Mucosa of descending colon (tissue), 3 donors: ENCODE data around the gene ZNF644. TPM values are rescaled to one million over a fixed set of nuclear protein-coding genes. Genes with fewer than 3 reads are reported as not detected.

Experiments used
- ATAC-seq: fragments of 200-7000 bp; cut with Tn5 transposase; one replicate; pipeline ENCODE4 v1.9.1; 2020; ENCODE audit warnings: mild to moderate bottlenecking, moderate library complexity
- DNase-seq, 3 donors: peaks; one replicate each; pipeline ENCODE4 v3.0.0-alpha.2; 2020
- H3K36me3 ChIP-seq: fragments of 200-600 bp; one replicate; pipeline ENCODE4 v1.8.0; 2021; ENCODE audit warnings: low read depth, mild to moderate bottlenecking
- H3K4me1 ChIP-seq: fragments of 200-600 bp; one replicate; pipeline ENCODE4 v1.8.0; 2021; ENCODE audit warnings: low read depth, mild to moderate bottlenecking
- H3K4me3 ChIP-seq: fragments of 200-600 bp; one replicate; pipeline ENCODE4 v1.8.0; 2021; ENCODE audit warnings: mild to moderate bottlenecking
- H3K9me3 ChIP-seq: fragments of 200-600 bp; one replicate; pipeline ENCODE4 v1.8.0; 2021; ENCODE audit warnings: mild to moderate bottlenecking
- CTCF ChIP-seq: fragments of 200-600 bp; IDR thresholded peaks from one replicate; pipeline ENCODE4 v1.8.0; 2022; ENCODE audit warnings: antibody characterized with exemption, mild to moderate bottlenecking
- intact Hi-C, 2 donors: fragments of 100-400 bp; cut with DNase I in 1 of 2; cut with micrococcal nuclease in 1 of 2; formaldehyde crosslinking; loops; one replicate each; pipeline versions ENCODE4 v1.11.0 to v1.11.1; 2022; cut with DNase I, micrococcal nuclease
- total RNA-seq, 3 donors: library from RNA; stranded (reverse); fragmentation: NEBNext Ultra II Directional in 2 of 3; extraction: Animal tissue kit (Norgen Biotek cat#: 25700) in 2 of 3; gene quantifications; one replicate each; pipeline versions ENCODE4 v1.2.1 to v1.2.4, GENCODE V29; 2021 to 2023
- donor health status: DM: no; HTN: no; CAD: no; lungs with moderate emphysema.
- donor health status: DM: no; HTN: no; CAD: no.
- donor health status: DM: no; HTN: yes; CAD: no.

The ZNF644 gene
- total RNA-seq, 3 donors from 2014 or later: 53.7 to 74.2 (median 61.3) TPM

GRCh38 chr1:91018006-91018405 lies 3.8 kb downstream of the ZNF644 start:
- ATAC-seq: no peak
- intact Hi-C loops: no loop called here
- H3K36me3 ChIP-seq: no peaks in the 10 kb centered on the region
- H3K4me3 ChIP-seq: no peak overlapping the region
- peak; percentile 15 for TF ChIP-seq CTCF
- H3K9me3 ChIP-seq: no peaks in the 10 kb centered on the region
- peaks cover 35% of the 10 kb centered on the region for H3K4me1 ChIP-seq
- no peak for DNase-seq

GRCh38 chr1:91015794-91016550 lies 5.9 kb downstream of the ZNF644 start:
- TF ChIP-seq CTCF: no peak
- intact Hi-C loops: no loop called here
- ATAC-seq (peak; percentile 92), DNase-seq (no peak)
- H3K9me3 ChIP-seq: no peaks in the 10 kb centered on the region
- H3K36me3 ChIP-seq: no peaks in the 10 kb centered on the region
- H3K4me3 ChIP-seq: no peak overlapping the region
- peaks cover 33% of the 10 kb centered on the region for H3K4me1 ChIP-seq

GRCh38 chr1:91015358-91015780 lies 6.5 kb downstream of the ZNF644 start:
- ATAC-seq (peak; percentile 64), DNase-seq (no peak)
- Histone ChIP-seq H3K36me3 (no peaks in the 10 kb centered on the region), H3K9me3 (no peaks in the 10 kb centered on the region), H3K4me1 (peaks cover 31% of the 10 kb centered on the region), H3K4me3 (no peak overlapping the region)
- intact Hi-C loops: no loop called here
- no peak for TF ChIP-seq CTCF

- Histone ChIP-seq H3K9me3 (no peaks in the 10 kb centered on the region), H3K4me3 (no peak overlapping the region), H3K4me1 (peaks cover 26% of the 10 kb centered on the region), H3K36me3 (no peaks in the 10 kb centered on the region)
- ATAC-seq: no peak
- no peak for TF ChIP-seq CTCF
- intact Hi-C loops: no loop called here
- DNase-seq: no peak
Measured at GRCh38 chr1:91014475-91014874, 7.4 kb downstream of the ZNF644 start.

GRCh38 chr1:91013302-91013701 lies 8.5 kb downstream of the ZNF644 start:
- no peak for TF ChIP-seq CTCF
- ATAC-seq (no peak), DNase-seq (no peak)
- H3K9me3 ChIP-seq: no peaks in the 10 kb centered on the region
- no peaks in the 10 kb centered on the region for H3K36me3 ChIP-seq
- peaks cover 19% of the 10 kb centered on the region for H3K4me1 ChIP-seq
- no peak overlapping the region for H3K4me3 ChIP-seq
- intact Hi-C loops: no loop called here

GRCh38 chr1:91012196-91012595 lies 9.6 kb downstream of the ZNF644 start:
- Histone ChIP-seq H3K4me3 (no peak overlapping the region), H3K36me3 (no peaks in the 10 kb centered on the region), H3K9me3 (no peaks in the 10 kb centered on the region), H3K4me1 (peaks cover 13% of the 10 kb centered on the region)
- ATAC-seq: no peak
- DNase-seq: no peak
- intact Hi-C loops: no loop called here
- TF ChIP-seq CTCF: no peak
